Osteoblast (primary cell): ENCODE measurements around the gene KLK8. TPM values are rescaled to one million over a fixed set of nuclear protein-coding genes. Genes with fewer than 3 reads are reported as not detected.

Experiments used
- DNase-seq: peaks from one replicate; pipeline ENCODE4 v3.0.0; 2011; ENCODE audit warnings: low spot score, mixed read lengths; ENCODE audit not compliant: insufficient read length; ENCODE audit errors: missing footprints
- H2AFZ ChIP-seq: 2 replicates; pipeline ENCODE4 v1.6.0; 2011; ENCODE audit warnings: mild to moderate bottlenecking, low read length
- H3K27ac ChIP-seq: 2 replicates; pipeline ENCODE4 v1.5.1; 2011; ENCODE audit warnings: mild to moderate bottlenecking, low read depth, low read length, moderate library complexity
- H3K27me3 ChIP-seq: 2 replicates; pipeline ENCODE4 v1.6.0; 2012; ENCODE audit warnings: mild to moderate bottlenecking, control low read depth, inconsistent platforms, low read length, moderate library complexity; ENCODE audit not compliant: insufficient read depth
- H3K36me3 ChIP-seq: 2 replicates; pipeline ENCODE4 v1.5.1; 2011; ENCODE audit warnings: mild to moderate bottlenecking, low read length, control low read depth, moderate library complexity; ENCODE audit not compliant: insufficient read depth
- H3K4me1 ChIP-seq: 2 replicates; pipeline ENCODE4 v1.5.1; 2011; ENCODE audit warnings: mild to moderate bottlenecking, low read length, control low read depth, moderate library complexity; ENCODE audit not compliant: insufficient read depth
- H3K4me2 ChIP-seq: 2 replicates; pipeline ENCODE4 v1.6.0; 2011; ENCODE audit warnings: mild to moderate bottlenecking, low read length; ENCODE audit not compliant: insufficient read depth
- H3K4me3 ChIP-seq: fragments of 200-600 bp; sonication (generic); 3 replicates; pipeline ENCODE4 v1.5.1; 2012; ENCODE audit warnings: mild to moderate bottlenecking, low read length, inconsistent platforms; ENCODE audit not compliant: insufficient read depth
- H3K79me2 ChIP-seq: 2 replicates; pipeline ENCODE4 v1.6.0; 2012; ENCODE audit warnings: mild to moderate bottlenecking, low read length, control low read depth, inconsistent platforms; ENCODE audit not compliant: insufficient read depth
- H3K9me3 ChIP-seq: 2 replicates; pipeline ENCODE4 v1.5.1; 2011; ENCODE audit warnings: low read depth, low read length, control low read depth
- H4K20me1 ChIP-seq: 2 replicates; pipeline ENCODE4 v1.6.0; 2012; ENCODE audit warnings: mild to moderate bottlenecking, low read length, control low read depth; ENCODE audit not compliant: insufficient read depth
- CTCF ChIP-seq: IDR thresholded peaks from 2 replicates; pipeline ENCODE4 v1.5.1; 2011; ENCODE audit warnings: mild to moderate bottlenecking, low read depth, low read length, moderate library complexity; ENCODE audit errors: extremely low read depth
- total RNA-seq: library from RNA; depleted of rRNA; stranded (reverse); fragments of >200 nt; gene quantifications from 2 replicates; pipeline ENCODE4 v1.2.3, GENCODE V29; 2012

KLK8 gene
- total RNA-seq, 1 donor: not detected

- no peak overlapping the region for H3K4me2 ChIP-seq
These were observed 3.8 kb upstream of the KLK8 start for GRCh38 chr19:51005248-51005647.

GRCh38 chr19:51003316-51003715, 1.9 kb upstream of the KLK8 start:
- no peaks in the 10 kb centered on the region for H3K27me3 ChIP-seq
- H3K4me1 ChIP-seq: no peaks in the 10 kb centered on the region
- no peaks in the 10 kb centered on the region for H3K36me3 ChIP-seq
- no peaks in the 10 kb centered on the region for H3K79me2 ChIP-seq
- no peak overlapping the region for H3K27ac ChIP-seq
- TF ChIP-seq CTCF: no peak
- no peak overlapping the region for H2AFZ ChIP-seq
- peak; percentile 73 for DNase-seq
- H3K9me3 ChIP-seq: no peaks in the 10 kb centered on the region
- H4K20me1 ChIP-seq: no peaks in the 10 kb centered on the region
- H3K4me2 ChIP-seq: no peak overlapping the region
- H3K4me3 ChIP-seq: no peak overlapping the region

More at GRCh38 chr19:51005248-51005647, 3.8 kb upstream of the KLK8 start:
- Histone ChIP-seq H3K79me2 (no peaks in the 10 kb centered on the region), H4K20me1 (no peaks in the 10 kb centered on the region), H2AFZ (no peak overlapping the region), H3K27ac (no peak overlapping the region), H3K36me3 (no peaks in the 10 kb centered on the region), H3K4me3 (no peak overlapping the region), H3K4me1 (no peaks in the 10 kb centered on the region), H3K27me3 (no peaks in the 10 kb centered on the region), H3K9me3 (no peaks in the 10 kb centered on the region)
- TF ChIP-seq CTCF: no peak
- DNase-seq: no peak

DNA sequence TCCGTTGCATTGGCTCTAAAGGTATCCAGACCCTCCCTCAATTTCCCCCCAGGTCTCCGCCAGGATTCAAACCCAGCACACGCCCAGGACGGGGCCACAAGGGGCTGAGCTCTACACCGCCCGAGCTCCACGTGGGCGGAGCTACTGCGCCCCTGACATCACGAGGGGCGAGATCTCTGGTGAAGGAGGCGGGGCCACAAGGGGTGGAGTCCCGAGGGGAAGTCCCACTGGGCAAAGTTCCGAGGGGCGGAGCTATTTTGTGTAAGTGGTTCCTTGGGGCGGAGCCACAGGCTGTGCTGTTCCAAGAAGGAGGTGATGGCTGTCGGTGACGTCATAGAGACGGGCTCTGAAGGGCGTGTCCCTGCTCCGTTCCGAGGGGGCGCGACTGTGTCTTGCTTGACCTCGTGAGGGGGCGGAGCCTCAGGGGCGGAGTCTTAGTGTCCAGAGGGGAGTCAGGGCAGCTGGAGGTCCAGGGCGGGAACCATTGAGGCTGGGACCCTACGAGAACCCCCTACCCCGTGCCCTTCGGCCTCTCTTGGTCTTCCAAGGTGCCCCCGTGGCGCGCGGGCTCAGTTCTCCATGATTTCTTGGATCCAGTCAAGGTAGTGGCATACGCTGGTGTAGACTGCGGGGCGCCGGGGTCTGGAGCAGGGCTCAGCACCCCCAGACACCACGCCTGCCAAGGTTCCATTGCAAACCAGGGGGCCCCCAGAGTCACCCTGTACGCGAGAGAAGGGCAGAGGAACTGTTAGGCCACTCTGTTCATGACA, 1.3 kb upstream of the KLK8 start:
- no peaks in the 10 kb centered on the region for H4K20me1 ChIP-seq
- H3K4me3 ChIP-seq: no peak overlapping the region
- no peaks in the 10 kb centered on the region for H3K27me3 ChIP-seq
- no peak overlapping the region for H3K4me2 ChIP-seq
- peak; percentile 62 for DNase-seq
- H3K9me3 ChIP-seq: no peaks in the 10 kb centered on the region
- H3K79me2 ChIP-seq: no peaks in the 10 kb centered on the region
- no peak overlapping the region for H2AFZ ChIP-seq
- H3K36me3 ChIP-seq: no peaks in the 10 kb centered on the region
- H3K4me1 ChIP-seq: no peaks in the 10 kb centered on the region
- no peak overlapping the region for H3K27ac ChIP-seq
- no peak for TF ChIP-seq CTCF

- no peak overlapping the region for H3K4me3 ChIP-seq
- no peaks in the 10 kb centered on the region for H3K9me3 ChIP-seq
- no peak overlapping the region for H3K4me2 ChIP-seq
- no peaks in the 10 kb centered on the region for H3K79me2 ChIP-seq
- no peaks in the 10 kb centered on the region for H3K36me3 ChIP-seq
- DNase-seq: peak; percentile 53
- no peaks in the 10 kb centered on the region for H4K20me1 ChIP-seq
- H3K4me1 ChIP-seq: no peaks in the 10 kb centered on the region
- no peak overlapping the region for H3K27ac ChIP-seq
- H3K27me3 ChIP-seq: no peaks in the 10 kb centered on the region
- no peak overlapping the region for H2AFZ ChIP-seq
- TF ChIP-seq CTCF: no peak
These were observed 707 bp upstream of the KLK8 start for GRCh38 chr19:51002089-51002532.
